BE2C (cell line): ENCODE data around the gene RCOR2.

Experiments
- DNase-seq: peaks from one replicate; pipeline ENCODE4 v3.0.0-alpha.2; 2020
- H3K27me3 ChIP-seq: fragments of 250-450 bp; sonication (Bioruptor Pico); 2 replicates; pipeline ENCODE4 v1.5.1; 2020; ENCODE audit warnings: mild to moderate bottlenecking
- H3K36me3 ChIP-seq: fragments of 250-450 bp; sonication (Bioruptor Pico); 2 replicates; pipeline ENCODE4 v1.5.1; 2020; ENCODE audit warnings: mild to moderate bottlenecking
- H3K4me1 ChIP-seq: fragments of 250-450 bp; sonication (Bioruptor Pico); 2 replicates; pipeline ENCODE4 v1.5.1; 2020
- H3K4me3 ChIP-seq: 2 replicates; pipeline ENCODE4 v1.5.1; 2011; ENCODE audit warnings: low read depth, low read length
- H3K9me3 ChIP-seq: fragments of 250-450 bp; sonication (Bioruptor Pico); 2 replicates; pipeline ENCODE4 v1.5.1; 2020
- CTCF ChIP-seq: IDR thresholded peaks from 2 replicates; pipeline ENCODE4 v1.5.1; 2012; ENCODE audit warnings: mild to moderate bottlenecking, low read depth, low read length

RCOR2 gene

DNA sequence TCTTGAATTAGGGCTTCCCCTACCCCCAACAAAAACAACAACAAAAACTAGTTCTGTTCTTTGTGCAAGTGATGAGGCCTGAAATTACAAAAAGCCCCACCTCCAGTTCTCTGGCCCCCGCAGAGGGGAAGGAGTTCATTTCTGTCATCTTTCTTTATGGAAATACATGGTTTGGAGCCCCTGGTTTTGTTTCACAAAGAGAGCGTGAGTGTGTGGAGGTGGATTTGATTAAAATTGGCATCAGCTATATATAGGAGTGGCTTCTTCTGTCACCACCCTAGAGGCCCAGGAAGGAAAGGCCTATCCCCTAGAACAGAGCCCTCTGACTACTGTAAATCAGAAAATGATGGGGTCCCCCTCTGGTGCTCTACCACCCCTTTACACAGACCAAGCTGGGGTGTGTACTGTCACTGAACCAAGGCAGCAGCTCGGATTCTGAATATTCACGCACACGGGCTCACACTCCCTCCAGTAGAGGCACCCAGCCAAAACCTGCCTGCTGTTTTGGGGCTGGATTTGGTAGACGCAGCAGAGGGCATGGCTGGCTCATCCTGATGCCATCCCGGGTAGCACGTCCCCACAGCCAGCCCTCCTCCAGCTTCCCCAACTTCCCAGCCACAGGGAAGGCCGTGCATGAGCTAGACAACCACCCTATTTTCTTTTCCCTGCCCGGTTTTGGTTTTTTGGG is 19.4 kb downstream of the RCOR2 start:
- Histone ChIP-seq H3K4me1 (no peaks in the 10 kb centered on the region), H3K36me3 (peaks cover 13% of the 10 kb centered on the region)

DNA sequence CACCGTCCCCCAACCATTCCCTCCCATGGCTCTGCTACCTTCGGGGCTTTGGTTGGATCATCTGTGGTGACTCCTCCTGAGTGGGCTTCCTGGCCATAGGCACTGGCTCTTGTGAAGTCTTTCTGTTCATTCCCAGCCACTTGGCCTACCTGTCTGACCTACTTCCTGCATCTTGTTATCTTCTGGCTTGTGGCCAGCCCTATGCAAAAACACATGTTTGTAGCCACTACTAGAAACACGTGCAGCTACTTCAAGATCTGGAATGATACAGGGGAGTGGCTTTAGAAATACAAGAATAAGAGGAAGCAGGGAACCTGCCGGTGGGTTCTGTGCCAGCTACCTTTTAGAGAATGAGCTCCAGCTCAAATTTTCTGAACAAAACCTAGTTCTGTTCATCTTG is 20.9 kb downstream of the RCOR2 start:
- Histone ChIP-seq H3K9me3 (no peaks in the 10 kb centered on the region), H3K4me3 (no peak overlapping the region), H3K36me3 (peaks cover 8% of the 10 kb centered on the region), H3K4me1 (no peaks in the 10 kb centered on the region), H3K27me3 (no peaks in the 10 kb centered on the region)
- no peak for DNase-seq
- no peak for TF ChIP-seq CTCF

More for the DNA sequence above, 19.4 kb downstream of the RCOR2 start:
- Histone ChIP-seq H3K27me3 (no peaks in the 10 kb centered on the region), H3K9me3 (no peaks in the 10 kb centered on the region), H3K4me3 (no peak overlapping the region)
- no peak for TF ChIP-seq CTCF
- no peak for DNase-seq

- Histone ChIP-seq H3K4me1 (no peaks in the 10 kb centered on the region), H3K27me3 (no peaks in the 10 kb centered on the region), H3K36me3 (no peaks in the 10 kb centered on the region; the same call in 1 of the 2 replicates), H3K4me3 (no peak overlapping the region), H3K9me3 (no peaks in the 10 kb centered on the region)
- DNase-seq, result no peak
- TF ChIP-seq CTCF, result no peak
Measured at GRCh38 chr11:63893355-63893754, 23.6 kb downstream of the RCOR2 start.

DNA sequence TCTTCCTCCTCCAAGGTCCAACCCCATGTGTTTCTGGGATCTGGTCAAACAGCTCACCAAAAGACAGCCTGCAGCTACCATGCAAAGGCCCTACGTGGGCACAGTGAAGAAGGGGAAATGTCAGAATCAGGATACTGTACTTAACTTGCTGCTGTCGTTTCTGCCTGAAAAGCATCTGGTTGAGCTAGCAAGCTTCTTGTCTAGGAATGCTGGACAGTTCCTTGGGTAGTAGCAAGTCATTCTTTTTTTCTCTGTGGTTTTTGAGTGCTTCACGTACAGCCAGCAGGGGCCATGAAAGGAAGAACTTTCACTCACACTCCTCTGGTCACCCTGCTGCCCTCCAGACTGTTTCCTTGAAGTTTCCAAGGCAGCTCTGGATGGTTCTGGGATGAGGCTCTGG is 24.7 kb downstream of the RCOR2 start:
- H3K4me3 ChIP-seq, result no peak overlapping the region
- no peaks in the 10 kb centered on the region for H3K36me3 ChIP-seq
- no peak for DNase-seq
- TF ChIP-seq CTCF, result no peak
- no peaks in the 10 kb centered on the region for H3K9me3 ChIP-seq
- H3K27me3 ChIP-seq, result no peaks in the 10 kb centered on the region
- no peaks in the 10 kb centered on the region for H3K4me1 ChIP-seq

DNA sequence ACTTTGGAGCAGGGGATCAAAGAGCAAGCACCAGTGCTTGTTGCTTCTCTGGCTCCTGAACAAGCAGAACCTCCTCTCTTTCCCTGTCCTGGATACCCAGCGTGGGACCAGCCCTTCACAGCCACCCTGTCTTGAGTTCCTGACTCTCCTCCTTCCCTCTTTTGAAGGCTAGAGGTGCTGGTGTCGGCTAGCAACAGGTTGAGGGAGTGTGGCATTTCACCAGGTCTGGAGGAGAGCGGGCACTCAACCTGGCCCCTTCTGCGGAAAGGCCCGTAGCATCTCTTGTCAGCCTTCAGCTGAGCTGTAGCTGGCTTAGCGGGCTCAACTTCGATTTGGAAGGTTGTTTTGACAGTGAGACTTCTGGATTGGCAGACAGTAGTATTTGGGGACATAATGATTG is 26.6 kb downstream of the RCOR2 start:
- Histone ChIP-seq H3K36me3 (no peaks in the 10 kb centered on the region), H3K9me3 (no peaks in the 10 kb centered on the region), H3K4me1 (no peaks in the 10 kb centered on the region), H3K27me3 (no peaks in the 10 kb centered on the region), H3K4me3 (no peak overlapping the region)
- no peak for TF ChIP-seq CTCF
- DNase-seq, result no peak

- DNase-seq, result no peak
- Histone ChIP-seq H3K9me3 (no peaks in the 10 kb centered on the region), H3K27me3 (no peaks in the 10 kb centered on the region), H3K36me3 (no peaks in the 10 kb centered on the region), H3K4me3 (no peak overlapping the region), H3K4me1 (no peaks in the 10 kb centered on the region)
- TF ChIP-seq CTCF, result no peak
Measured at GRCh38 chr11:63889344-63889743, 27.6 kb downstream of the RCOR2 start.
